ENCODE data around the gene KCNH3.
"Not testable (repeated sequence)": the region's sequence is repeated elsewhere in the genome, so short reads cannot be mapped to it uniquely, and the experiment has no call there.

The KCNH3 gene

DNA sequence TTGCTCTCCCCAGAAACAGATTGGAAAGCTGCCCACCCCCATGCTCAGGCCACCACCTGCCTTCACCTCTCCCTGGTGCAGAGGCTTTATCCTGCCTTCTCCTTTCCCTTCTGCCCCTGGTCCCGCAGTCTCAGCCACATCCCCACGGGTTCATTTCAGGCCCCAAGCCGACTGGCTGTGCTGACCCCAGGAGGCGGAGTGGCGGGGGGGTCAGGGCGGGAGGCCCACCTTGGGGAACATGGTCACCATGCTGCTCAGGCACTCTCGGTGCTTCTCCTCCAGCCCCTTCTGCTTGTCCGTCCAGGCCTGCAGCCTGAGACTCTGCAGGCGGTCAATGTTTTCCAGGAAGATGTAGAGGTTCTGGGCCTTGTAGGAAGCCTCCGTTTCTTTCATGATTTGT, 59.7 kb downstream of the KCNH3 start:
- DNase-seq: no peak

DNA sequence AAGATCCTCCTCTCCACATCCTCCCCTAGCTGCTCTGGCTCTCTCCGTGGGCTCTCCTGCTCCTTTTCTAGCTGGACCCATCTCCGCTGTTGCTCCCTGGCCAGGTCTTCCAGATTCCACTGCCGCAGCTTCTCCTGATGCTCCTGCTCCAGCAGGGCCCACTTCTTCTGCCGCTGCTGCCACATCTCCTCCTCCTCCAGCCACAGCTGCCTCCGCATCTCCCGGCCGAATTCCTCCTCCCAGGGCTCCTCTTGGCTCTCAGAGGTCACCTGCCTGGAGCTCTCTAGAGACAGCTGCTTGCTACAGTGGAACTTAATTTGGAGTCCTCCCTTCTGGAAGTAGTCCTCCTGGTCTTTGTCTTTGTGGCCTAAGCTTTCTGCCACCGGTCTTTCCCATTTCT, 61.1 kb downstream of the KCNH3 start:
- no peak for DNase-seq

- DNase-seq: no peak
Observed at GRCh38 chr12:49603721-49604120, 64.9 kb downstream of the KCNH3 start.

DNA sequence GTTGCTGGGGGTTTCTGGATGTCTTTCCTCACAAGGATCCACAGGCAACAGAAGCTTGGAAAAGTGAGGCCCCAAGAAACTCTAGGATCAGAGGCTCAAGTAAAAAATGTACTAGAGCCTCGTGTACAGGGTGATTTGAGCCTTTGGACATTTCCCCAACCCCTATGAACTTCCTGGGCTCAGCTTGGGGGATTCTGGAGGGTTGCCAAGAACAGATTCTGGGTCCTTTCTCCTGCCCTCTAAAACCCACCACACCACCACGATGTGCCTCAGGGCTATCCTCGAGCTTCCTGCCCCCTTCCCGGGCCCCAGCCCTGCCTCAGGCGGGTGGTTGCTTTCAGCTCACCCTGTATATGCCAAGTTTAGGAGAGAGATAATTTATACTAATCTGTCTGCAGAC, 66.0 kb downstream of the KCNH3 start:
- no peak for DNase-seq

GRCh38 chr12:49605539-49605938, 66.7 kb downstream of the KCNH3 start, which contains the start of gene FAM186B:
FAM186B (minus strand) TSS chr12:49605639; CDS start chr12:49605477, 162 bp downstream.
- not testable (repeated sequence) for DNase-seq

Measured in inflammatory macrophage treated with lipopolysaccharide for 4 hours (primary cell).